MM.1S (cell line): Measurements from ENCODE around the gene GPS1.

Source experiments
- CTCF ChIP-seq: fragments of 300-600 bp; sonication (generic); IDR thresholded peaks from 2 replicates; pipeline ENCODE4 v1.5.1; 2016; ENCODE audit warnings: antibody characterized with exemption, low read length, mixed read lengths
- EZH2phosphoT487 ChIP-seq: fragments of 300-600 bp; sonication (generic); IDR thresholded peaks from 2 replicates; pipeline ENCODE4 v1.6.1; 2018; ENCODE audit warnings: antibody characterized with exemption, low read length

- TF ChIP-seq CTCF (no peak), EZH2phosphoT487 (no peak)
Observed at GRCh38 chr17:82078433-82078832, 26.7 kb downstream of the GPS1 start.
